ENCODE measurements around the gene KRTAP4-7.

GRCh38 chr17:41127371-41127770 lies 43.4 kb downstream of the KRTAP4-7 start:
- TF ChIP-seq, protein P1, sequence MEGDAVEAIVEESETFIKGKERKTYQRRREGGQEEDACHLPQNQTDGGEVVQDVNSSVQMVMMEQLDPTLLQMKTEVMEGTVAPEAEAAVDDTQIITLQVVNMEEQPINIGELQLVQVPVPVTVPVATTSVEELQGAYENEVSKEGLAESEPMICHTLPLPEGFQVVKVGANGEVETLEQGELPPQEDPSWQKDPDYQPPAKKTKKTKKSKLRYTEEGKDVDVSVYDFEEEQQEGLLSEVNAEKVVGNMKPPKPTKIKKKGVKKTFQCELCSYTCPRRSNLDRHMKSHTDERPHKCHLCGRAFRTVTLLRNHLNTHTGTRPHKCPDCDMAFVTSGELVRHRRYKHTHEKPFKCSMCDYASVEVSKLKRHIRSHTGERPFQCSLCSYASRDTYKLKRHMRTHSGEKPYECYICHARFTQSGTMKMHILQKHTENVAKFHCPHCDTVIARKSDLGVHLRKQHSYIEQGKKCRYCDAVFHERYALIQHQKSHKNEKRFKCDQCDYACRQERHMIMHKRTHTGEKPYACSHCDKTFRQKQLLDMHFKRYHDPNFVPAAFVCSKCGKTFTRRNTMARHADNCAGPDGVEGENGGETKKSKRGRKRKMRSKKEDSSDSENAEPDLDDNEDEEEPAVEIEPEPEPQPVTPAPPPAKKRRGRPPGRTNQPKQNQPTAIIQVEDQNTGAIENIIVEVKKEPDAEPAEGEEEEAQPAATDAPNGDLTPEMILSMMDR (IDR thresholded peaks at IDR 0.05): no peak
- no peak for TF ChIP-seq POLR2A (IDR thresholded peaks at IDR 0.05)

Measured in adrenal gland (tissue), 5 donors.